NCI-H774 (cell line): Measurements from ENCODE around the gene LUC7L2.
"Not testable (repeated sequence)": the region's sequence is repeated elsewhere in the genome, so short reads cannot be mapped to it uniquely, and the experiment has no call there.

Experiments used
- DNase-seq: peaks from one replicate; lab custom pipeline; 2025; lab: John Stamatoyannopoulos, UW

LUC7L2 gene, protein sequence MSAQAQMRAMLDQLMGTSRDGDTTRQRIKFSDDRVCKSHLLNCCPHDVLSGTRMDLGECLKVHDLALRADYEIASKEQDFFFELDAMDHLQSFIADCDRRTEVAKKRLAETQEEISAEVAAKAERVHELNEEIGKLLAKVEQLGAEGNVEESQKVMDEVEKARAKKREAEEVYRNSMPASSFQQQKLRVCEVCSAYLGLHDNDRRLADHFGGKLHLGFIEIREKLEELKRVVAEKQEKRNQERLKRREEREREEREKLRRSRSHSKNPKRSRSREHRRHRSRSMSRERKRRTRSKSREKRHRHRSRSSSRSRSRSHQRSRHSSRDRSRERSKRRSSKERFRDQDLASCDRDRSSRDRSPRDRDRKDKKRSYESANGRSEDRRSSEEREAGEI

DNA sequence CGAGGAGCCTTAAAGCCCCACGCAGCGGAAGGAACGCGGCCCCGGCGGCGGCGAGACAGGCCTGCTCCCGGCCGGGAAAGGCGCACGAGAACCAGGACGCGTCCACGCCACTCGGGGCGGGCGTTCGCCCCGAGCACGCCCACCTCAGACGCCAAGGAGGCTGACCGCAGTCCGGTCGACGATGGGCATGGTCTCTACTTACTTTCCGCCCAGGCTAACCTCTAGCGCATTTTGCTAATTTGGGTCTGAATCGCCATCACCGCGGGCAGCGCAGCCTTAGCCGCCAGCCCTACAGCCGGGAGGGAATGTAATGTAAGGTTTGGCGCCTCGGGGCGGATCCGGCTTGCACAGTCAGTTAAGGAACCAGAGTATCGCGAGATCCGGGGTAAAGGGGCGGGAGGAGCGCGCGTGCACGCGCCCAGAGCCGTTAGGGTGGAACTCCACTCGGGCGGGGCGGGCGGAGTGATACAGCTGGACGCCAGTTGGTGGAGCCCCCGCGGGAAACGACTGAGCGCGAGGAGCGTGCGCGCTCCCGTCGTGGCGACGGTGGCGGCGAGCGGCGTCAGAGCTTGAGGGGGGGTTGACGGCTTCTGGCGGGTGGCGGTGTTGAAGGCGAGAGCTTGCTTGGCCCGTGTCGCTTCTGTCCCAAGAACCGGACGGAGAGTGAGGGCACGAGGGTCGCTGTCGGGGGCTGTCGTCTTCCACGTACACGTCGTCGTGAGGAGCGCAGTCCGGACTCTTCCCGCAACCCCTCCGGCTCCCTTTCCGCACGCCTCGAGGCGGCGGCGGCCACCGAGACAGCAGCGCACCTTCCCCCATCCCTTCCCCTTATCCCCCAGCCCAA, at the start of gene LUC7L2:
Gene LUC7L2 (plus strand): TSS at position 529 of the 844 bp plus-strand sequence. CDS start 368 bp downstream, outside the sequence.
- DNase-seq, result peak; percentile 98

DNA sequence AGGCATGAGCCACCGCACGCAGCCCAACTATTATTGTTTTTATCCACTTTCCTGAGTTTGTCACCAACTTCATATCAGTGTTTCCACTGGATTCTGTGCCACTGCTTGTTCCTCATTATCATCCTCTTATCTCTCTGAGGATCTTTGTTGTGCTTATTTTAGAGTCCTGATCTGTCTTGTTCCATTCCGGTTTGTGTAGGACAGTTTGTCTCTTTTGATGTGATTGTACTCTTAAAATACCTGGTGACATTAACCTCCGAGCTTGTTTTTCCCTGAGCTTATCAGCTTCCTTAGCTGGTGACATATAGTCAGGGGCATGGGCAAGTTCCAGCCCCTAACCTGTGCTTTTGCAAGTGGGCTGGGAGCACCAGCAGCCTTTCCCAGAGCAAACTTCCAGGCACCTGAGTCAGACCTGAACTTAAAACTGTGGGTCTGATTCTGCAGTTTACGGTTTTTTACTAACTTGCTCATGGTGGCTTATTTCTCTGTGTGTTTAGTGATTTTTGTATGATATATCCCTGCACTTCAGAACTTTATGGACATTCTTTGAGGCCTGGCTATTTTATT, 41.7 kb upstream of the LUC7L2 start:
- no peak for DNase-seq

DNA sequence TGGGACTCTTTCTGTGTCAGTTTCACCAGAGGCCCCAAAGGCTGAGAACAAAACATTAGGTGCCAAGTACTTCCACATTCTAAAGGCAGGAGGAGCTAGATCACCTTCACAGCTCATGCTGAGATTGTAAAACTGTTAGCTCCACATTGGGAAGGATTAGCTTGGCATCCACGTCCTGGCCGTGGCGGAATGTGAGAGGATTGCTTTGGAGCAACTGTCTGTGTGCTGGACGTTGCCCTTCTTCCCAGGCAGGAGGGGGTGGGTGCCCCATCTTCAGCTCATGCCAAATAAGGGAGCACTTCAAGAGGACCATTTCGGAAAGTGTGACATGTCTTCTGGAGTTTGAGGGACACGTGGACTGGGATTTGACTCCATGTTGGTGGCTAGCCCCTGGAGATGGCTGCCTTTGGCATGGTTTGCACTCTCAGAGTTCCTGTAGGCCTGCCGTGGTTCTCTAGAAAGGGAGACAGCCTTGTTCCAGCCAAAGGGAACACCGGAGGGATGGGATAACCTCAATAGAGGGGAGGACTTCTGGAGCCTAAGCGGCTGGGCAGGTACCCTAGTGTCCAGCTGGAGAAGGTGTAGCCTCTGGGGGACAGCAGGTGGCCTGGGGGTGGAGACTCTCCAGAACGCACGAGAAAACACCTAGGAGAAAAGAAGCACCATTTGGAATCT, 38.5 kb upstream of the LUC7L2 start:
- DNase-seq, result no peak

DNA sequence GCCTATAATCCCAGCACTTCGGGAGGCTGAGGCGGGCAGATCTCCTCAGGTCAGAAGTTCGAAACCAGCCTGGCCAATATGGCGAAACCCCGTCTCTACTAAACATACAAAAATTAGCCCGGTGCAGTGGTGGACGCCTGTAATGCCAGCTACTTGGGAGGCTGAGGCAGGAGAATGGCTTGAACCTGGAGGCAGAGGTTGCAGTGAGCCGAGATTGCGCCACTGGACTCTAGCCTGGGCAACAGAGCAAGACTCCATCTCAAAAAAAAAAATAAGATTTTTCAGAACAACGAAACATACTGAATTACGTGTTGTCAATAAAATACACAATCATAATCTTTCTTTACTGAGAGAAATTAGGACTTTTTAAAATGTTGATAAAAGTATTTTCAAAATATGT, 35.0 kb upstream of the LUC7L2 start:
- DNase-seq, result not testable (repeated sequence)

DNA sequence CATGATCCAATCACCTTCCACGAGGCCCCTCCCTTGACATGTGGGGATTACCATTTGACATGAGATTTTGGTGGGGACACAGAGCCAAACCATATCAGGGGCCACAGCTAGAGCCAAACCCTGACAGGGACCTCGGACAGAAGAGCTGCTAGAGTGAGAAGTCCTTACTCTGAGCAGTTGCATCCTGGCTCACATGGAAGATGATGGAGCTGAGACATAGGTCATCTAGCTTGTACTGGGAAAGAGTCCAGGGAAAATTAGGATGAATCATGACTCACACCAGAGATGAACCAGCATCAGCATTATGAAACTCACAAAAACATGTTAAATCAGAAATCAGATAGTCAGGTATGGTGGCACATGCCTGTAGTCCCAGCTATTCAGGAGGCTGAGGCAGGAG, 31.3 kb upstream of the LUC7L2 start:
- no peak for DNase-seq

DNA sequence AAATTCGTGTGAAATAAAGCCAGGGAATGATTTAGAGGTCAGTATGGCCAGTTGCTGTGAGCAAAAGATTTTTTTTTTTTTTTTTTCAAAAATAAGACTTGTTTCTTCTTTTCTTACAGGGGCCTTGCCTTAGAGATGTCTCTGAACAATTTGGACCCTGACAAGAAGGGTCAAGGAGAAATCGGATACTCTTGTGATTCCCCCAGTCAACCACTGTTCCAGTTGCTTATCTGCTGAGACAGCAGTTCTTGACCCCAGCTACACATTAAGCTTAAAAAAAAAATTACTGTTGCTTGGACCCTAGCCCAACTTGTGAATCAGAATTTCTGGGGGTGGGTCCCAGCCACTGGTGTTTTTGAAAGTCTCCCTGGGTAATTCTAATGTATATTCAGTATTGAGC, 30.6 kb upstream of the LUC7L2 start:
- no peak for DNase-seq

DNA sequence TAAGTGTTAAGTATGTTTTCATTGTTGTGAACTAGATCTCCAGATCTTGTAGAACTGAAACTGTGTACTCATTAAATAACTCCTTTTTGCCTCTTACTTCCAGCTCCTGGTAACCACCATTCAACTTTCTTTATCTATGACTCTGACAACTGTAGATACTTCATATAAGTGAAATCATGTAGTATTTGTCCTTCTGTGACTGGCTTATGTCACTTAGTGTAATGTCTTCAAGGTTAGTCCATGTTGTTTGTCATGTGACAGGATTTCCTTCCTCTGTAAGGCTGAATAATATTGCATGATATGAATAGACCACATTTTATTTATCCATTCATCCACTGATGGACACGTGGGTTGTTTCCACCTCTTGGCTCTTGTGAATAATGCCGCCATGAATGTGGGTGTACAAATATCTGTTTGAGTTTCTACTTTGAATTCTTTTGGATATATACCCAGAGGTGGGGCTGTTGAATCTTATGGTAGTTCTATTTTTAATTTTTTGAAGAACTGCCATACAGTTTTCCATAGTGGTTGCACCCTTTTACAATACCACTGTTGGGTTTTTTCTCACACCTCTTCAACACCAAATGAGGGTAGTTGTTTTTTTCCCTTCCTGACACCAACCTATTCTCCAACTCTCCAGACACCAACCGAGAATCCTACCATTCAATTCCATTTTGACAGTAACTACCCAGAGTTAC, 29.2 kb upstream of the LUC7L2 start:
- DNase-seq, result no peak

DNA sequence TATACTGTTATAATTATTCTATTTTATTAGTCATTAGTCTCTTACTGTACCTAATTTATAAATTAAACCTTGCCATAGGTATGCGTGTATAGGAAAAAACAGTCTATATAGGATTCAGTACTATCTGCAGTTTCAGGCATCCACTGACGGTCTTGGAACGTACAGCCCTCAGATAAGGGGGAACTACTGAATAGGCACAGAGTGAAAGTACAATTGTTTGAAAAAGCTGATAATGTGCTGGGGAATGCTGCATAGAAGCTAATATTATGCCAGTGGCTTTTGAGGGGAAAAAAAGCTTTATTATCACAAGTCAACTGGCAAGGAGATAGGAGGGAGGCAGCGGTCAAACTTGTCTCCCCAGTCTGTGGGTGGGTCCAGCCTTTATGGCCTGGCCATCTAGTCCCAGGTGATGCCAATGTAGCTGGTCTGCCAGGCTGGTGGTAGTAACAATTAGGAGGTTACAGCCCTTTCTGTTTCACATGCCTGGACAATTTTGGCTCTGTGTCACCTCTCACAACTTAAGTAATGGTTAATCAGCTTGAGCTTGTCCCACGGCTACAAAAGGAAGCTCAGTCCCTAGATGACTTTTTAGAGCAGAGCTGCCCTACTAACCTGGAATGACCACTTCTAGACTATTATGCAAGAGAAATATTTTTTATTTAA, 26.9 kb upstream of the LUC7L2 start:
- DNase-seq, result no peak

DNA sequence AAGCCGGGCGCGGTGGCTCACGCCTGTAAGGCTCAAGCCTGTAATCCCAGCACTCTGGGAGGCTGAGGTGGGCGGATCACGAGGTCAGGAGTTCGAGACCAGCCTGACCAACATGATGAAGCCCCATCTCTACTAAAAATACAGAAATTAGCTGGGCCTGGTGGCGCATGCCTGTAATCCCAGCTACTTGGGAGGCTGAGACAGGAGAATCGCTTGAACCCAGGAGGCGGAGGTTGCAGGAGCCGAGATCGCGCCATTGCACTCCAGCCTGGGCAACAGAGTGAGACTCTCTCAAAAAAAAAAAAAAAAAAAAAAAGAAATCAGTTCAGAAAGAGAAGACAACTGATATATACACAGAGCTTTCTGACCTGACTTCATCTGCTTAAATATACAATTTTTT, 26.3 kb upstream of the LUC7L2 start:
- not testable (repeated sequence) for DNase-seq

DNA sequence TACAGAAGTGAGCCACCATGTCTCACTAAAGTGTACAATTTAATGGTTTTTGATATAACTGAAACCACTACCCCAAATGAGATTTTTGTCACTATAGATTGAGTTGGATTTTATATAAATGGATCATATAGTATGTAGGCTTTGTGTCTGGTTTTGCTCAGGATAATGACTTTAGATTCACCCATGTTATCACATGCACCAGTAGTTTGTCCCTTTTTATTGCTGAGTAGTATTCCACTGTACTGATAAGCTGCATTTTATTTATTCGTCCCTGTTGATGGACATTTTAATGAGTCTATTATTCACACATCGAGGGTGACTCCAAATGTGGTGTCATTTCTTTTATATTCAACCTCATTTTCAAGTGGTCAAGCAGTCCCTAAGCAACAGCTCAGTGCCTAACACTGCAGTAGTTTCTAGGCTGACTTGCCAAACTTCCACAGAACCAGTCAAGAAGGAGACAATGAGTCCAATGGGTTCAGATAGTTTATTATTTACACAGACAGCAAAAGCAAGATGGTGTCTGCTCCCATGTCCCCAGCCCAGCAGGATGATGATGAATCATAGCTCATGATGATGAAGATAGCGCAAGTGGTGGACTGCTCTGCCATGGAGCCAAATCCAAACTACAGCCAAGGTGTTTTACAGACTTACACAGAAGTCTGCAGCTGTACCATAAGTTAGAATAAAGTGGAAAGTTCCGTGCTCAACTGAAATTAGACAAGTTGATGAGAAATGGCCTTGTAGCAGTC, 25.1 kb upstream of the LUC7L2 start:
- no peak for DNase-seq

DNA sequence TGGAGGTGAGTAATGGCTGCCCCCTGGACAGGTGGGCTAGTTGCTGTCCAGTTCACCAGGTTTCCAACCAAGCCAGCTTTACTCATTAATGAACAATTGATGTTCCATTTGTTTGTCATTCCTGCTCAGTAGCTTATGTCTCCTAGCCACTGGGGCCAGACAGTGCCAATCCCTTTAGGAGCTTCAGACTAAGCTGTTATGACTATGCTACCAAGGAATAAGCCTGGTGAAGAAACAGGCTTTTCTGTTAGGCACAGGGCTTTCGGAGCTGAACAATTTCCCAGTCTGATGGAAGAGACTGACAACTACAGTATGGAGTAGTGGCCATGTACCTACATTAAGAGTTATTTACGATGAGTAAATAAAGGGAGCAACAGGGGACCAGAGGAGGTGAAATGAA, 20.7 kb upstream of the LUC7L2 start:
- no peak for DNase-seq

DNA sequence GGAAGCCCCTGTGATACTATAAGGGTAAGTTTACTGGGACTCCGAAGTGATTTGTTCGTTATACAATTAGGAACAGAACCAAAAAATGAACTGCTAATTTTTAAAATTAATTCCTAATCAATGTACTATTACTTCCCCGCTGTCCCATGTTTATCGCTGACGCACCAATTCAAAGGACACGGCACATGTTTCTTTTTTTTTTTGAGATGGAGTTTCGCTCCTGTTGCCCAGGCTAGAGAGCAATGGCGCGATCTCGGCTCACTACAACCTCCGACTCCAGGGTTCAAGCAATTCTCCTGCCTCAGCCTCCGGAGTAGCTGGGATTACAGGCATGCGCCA, 20.0 kb upstream of the LUC7L2 start:
- DNase-seq, result no peak

DNA sequence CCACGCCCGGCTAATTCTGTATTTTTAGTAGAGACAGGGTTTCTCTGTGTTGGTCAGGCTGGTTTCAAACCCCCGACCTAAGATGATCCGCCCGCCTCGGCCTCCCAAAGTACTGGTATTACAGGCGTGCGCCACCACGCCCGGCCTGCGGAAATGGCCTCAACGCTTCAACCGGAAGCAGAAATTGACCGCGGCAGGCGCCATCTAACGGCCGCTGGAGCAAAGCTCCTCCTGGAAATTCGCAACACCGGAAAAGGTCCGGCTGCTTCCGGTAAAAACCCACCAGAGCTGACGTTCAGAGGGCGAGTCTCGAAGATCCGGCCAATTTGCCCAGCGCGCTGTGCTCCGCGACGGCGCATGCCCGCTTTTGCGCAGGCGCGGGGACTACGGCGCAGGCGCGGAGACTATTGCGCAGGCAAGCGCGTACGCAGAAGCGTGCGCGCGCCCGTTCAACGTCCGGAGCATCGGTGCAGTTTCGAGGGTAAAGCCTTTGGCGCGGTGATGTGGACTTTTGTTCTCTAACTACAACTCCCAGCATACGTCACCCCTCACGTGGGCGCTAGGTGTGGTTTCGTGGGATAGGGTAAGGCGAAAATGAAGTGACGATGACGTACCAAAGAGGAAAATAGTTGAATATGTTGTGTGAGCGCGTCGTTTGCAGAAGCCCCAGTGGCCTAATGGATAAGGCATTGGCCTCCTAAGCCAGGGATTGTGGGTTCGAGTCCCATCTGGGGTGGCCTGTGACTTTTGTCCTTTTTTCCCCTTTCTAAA, 19.5 kb upstream of the LUC7L2 start:
- DNase-seq, result peak; percentile 97

DNA sequence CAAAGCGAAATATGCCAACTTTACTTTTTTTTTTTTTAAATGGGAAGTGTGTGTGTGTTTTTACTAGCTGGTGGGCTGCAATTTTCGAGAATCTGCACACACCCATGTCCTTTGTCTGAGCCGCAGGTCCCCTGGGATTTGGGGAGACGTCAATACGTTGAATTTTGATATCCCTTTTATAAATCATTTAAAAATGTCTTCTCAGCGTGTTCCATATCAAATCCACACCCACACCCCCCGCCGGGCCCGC, 19.0 kb upstream of the LUC7L2 start:
- DNase-seq, result no peak

DNA sequence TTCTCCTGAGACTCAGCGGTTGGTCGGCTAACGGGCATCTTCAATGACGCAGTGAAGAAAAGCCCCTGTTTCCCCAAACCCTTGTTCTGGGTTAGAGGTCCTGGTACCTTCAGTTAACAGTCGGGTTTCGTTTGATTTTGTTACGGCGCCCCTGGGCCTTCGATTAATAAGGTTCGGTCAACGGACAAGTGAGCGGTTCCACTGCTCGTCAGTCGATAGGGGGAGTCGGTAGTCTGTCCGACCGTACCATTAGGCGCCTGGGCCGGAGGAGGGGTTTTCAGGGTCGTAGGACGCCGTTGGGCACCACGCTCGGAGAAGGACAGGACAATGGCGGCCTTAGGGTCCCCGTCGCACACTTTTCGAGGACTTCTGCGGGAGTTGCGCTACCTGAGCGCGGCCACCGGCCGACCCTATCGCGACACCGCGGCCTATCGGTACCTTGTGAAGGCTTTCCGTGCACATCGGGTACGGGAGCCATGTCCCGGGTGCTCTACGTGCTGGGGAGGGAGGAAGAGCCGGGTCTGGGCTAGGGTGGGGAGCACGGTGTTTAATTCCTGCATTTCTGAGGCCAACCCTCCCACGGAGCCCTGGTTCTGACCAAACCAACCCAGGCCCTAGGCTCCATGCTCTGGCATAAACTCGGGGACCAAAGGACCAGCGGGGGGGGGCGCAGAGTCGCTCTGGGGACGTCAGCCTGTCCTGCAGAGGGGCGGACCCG, 18.5 kb upstream of the LUC7L2 start, which contains the start of gene FMC1:
Gene FMC1 (plus strand): TSS at position 280 of the 718 bp plus-strand sequence. CDS start 48 bp downstream, at position 328.
- peak; percentile 83 for DNase-seq

DNA sequence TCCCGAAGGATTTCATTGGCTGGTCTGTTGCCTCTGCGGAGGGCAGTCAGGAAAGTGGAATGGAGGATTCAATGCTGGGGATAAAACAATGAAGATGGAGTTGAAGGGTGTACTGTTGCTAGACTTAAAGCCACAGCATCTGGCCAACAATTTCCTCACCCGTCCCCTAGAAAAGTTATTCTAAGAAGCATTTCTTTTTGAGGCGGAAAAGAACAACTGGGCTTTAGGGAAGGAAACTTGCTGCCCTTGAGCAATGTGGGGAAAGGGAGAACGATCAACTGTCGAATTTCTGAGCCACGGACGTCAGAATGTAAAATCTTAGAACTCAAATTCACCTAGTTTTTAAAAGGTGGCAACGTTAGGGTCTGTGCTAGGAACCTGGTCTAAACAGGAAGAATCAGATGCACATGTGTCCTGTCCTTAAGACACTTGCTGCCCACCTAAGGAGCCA, 17.9 kb upstream of the LUC7L2 start:
- no peak for DNase-seq

DNA sequence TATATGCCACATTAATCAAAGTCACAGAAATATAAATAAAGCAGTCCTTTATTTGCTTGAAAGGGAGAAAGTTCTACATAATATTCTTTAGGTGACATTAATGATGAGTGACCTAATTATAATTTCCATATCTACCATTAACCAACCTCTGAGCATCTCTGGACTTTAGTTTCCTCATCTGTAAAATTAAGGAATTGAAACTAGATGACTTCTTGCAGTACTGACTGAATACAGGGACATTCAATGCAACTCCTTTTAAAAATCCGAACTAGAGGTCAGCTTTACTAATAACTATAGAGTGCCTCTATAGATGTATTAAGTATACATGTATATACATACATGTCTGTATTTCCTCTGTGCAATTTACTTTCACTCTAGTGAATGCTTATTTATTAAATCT, 14.7 kb upstream of the LUC7L2 start:
- DNase-seq, result no peak

DNA sequence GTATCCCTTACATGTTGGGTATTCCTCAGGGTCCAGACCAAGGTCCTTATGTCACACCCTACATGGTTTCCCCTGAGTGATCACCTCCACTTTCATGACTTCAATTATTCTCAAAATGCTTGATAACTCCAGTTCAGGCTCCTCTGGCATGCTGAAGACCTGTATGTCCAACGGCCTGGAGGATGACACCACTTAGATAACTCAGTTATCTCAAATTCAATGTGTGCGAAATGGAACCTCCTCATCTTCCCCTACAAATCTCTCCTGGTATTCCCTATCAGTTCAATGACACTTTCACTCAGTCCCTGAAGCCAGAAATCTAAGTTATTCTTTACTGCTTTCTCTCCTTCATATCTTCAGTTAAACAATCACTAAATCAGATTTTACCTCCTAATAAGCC, 8.7 kb upstream of the LUC7L2 start:
- no peak for DNase-seq

DNA sequence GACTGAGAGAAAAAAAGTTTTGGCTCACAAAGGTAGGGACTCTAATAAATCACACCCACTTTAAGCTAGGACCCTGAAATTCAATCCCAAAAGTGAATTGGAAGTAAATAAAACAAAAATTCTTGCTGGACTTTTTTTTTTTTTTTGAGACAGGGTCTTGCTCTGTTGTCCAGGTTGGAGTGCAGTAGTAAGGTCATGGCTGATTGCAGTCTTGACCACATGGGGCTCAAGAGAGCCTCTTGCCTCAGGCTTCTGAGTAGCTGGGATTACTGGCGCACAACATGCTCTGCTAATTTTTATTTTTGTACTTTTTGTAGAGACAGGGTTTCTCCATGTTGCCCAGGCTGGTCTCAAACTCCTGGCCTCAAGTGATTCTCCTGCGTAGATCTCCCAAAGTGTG, 5.0 kb upstream of the LUC7L2 start:
- no peak for DNase-seq
